Liver (tissue), 9 donors: Measurements from ENCODE around the gene NCOA4. TPM values are rescaled to one million over a fixed set of nuclear protein-coding genes. Genes with fewer than 3 reads are reported as not detected.
A peak's percentile ranks its signal among the peaks of the same experiment; 100 is the strongest.

ENCODE experiments used
- DNase-seq: peaks from one replicate; pipeline ENCODE4 v3.0.0-alpha.2; 2017; ENCODE audit warnings: low spot score
- H3K27ac ChIP-seq, 2 donors: one replicate each; pipeline ENCODE4 v1.7.0; 2013; ENCODE audit warnings: inconsistent platforms in 2 of 2, low read length in 2 of 2, control low read depth in 1 of 2, low read depth in 1 of 2, mild to moderate bottlenecking in 1 of 2
- H3K27me3 ChIP-seq, 4 donors: one replicate each; pipeline versions ENCODE4 v1.6.1 to v1.7.0; 2013; ENCODE audit warnings: low read length in 3 of 4, inconsistent platforms in 1 of 4, mild to moderate bottlenecking in 1 of 4, moderate library complexity in 1 of 4; ENCODE audit not compliant: control insufficient read depth in 4 of 4, insufficient read depth in 4 of 4
- H3K36me3 ChIP-seq, 4 donors: one replicate each; pipeline versions ENCODE4 v1.6.1 to v1.7.0; 2013; ENCODE audit warnings: low read length in 3 of 4, mild to moderate bottlenecking in 3 of 4, low read depth in 1 of 4, moderate library complexity in 1 of 4; ENCODE audit not compliant: control insufficient read depth in 4 of 4, insufficient read depth in 3 of 4
- H3K4me1 ChIP-seq, 4 donors: one replicate each; pipeline versions ENCODE4 v1.6.1 to v1.7.0; 2013; ENCODE audit warnings: low read length in 3 of 4, mild to moderate bottlenecking in 3 of 4, moderate library complexity in 1 of 4; ENCODE audit not compliant: control insufficient read depth in 4 of 4, insufficient read depth in 4 of 4
- H3K4me3 ChIP-seq, 3 donors: one replicate each; pipeline versions ENCODE4 v1.6.1 to v1.7.0; 2013; ENCODE audit warnings: low read length in 3 of 3, control low read depth in 1 of 3, low read depth in 1 of 3, mild to moderate bottlenecking in 1 of 3
- H3K9ac ChIP-seq, 2 donors: one replicate each; pipeline ENCODE4 v1.7.0; 2013; ENCODE audit warnings: low read length in 2 of 2, mild to moderate bottlenecking in 2 of 2, moderate library complexity in 2 of 2, control low read depth in 1 of 2, low read depth in 1 of 2
- H3K9me3 ChIP-seq, 4 donors: one replicate each; pipeline versions ENCODE4 v1.6.1 to v1.7.0; 2013; ENCODE audit warnings: low read length in 3 of 4; ENCODE audit not compliant: control insufficient read depth in 4 of 4
- ATF3 ChIP-seq: IDR thresholded peaks from 2 replicates; pipeline ENCODE4 v1.6.1; 2016; ENCODE audit warnings: antibody characterized with exemption
- EGR1 ChIP-seq, 2 donors: IDR thresholded peaks; 2 replicates each; pipeline ENCODE4 v1.6.1; 2016 to 2018; ENCODE audit warnings: antibody characterized with exemption in 2 of 2, low read depth in 2 of 2
- FOXA2 ChIP-seq: IDR thresholded peaks from 2 replicates; pipeline ENCODE4 v1.6.1; 2016; ENCODE audit warnings: antibody characterized with exemption
- GABPA ChIP-seq, 2 donors: IDR thresholded peaks in 1 of 2; conservative IDR thresholded peaks in 1 of 2; 2 replicates each; pipeline ENCODE4 v1.6.1; 2016; ENCODE audit warnings: antibody characterized with exemption in 2 of 2, mild to moderate bottlenecking in 1 of 2, moderate library complexity in 1 of 2
- HNF4A ChIP-seq, 2 donors: conservative IDR thresholded peaks; 2 replicates each; pipeline ENCODE4 v1.6.1; 2016; ENCODE audit warnings: antibody characterized with exemption in 2 of 2, mild to moderate bottlenecking in 2 of 2
- HNF4G ChIP-seq: IDR thresholded peaks from 2 replicates; pipeline ENCODE4 v1.6.1; 2016; ENCODE audit warnings: antibody characterized with exemption
- JUND ChIP-seq, 2 donors: IDR thresholded peaks; 2 replicates each; pipeline ENCODE4 v1.6.1; 2016; ENCODE audit warnings: antibody characterized with exemption in 2 of 2
- MAX ChIP-seq: IDR thresholded peaks from 2 replicates; pipeline ENCODE4 v1.6.1; 2016; ENCODE audit warnings: antibody characterized with exemption
- NR2F2 ChIP-seq: IDR thresholded peaks from 2 replicates; pipeline ENCODE4 v1.6.1; 2016; ENCODE audit warnings: antibody characterized with exemption
- REST ChIP-seq: IDR thresholded peaks from 2 replicates; pipeline ENCODE4 v1.6.1; 2016; ENCODE audit warnings: antibody characterized with exemption, mild to moderate bottlenecking
- RXRA ChIP-seq, 2 donors: IDR thresholded peaks; 2 replicates each; pipeline ENCODE4 v1.6.1; 2017 to 2018; ENCODE audit warnings: antibody characterized with exemption in 2 of 2, mild to moderate bottlenecking in 1 of 2
- SP1 ChIP-seq: IDR thresholded peaks from 2 replicates; pipeline ENCODE4 v1.6.1; 2018; ENCODE audit warnings: antibody characterized with exemption, mild to moderate bottlenecking
- TAF1 ChIP-seq: conservative IDR thresholded peaks from 2 replicates; pipeline ENCODE4 v1.6.1; 2016; ENCODE audit warnings: antibody characterized with exemption, mild to moderate bottlenecking
- YY1 ChIP-seq: IDR thresholded peaks from 2 replicates; pipeline ENCODE4 v1.6.1; 2016; ENCODE audit warnings: antibody characterized with exemption, mild to moderate bottlenecking
- ZBTB33 ChIP-seq: IDR thresholded peaks from 2 replicates; pipeline ENCODE4 v1.6.1; 2016; ENCODE audit warnings: antibody characterized with exemption
- WGBS: extraction: QIAGEN DNeasy Blood & Tissue Kit; methylation state at CpG from one replicate; pipeline ENCODE4 v1.1.7; 2013; 5-methylcytosine and 5-hydroxymethylcytosine counted together
- polyA plus RNA-seq, 2 donors: library from polyadenylated mRNA; stranded (reverse) in 1 of 2; unstranded in 1 of 2; fragments of 200-250 nt in 1 of 2; fragments of >200 nt in 1 of 2; fragmentation: Nextera tagmentation in 1 of 2; extraction: Ambion mirVana in 1 of 2; gene quantifications; one replicate each; pipeline versions ENCODE4 v1.2.1 to v1.2.3, GENCODE V29; 2013 to 2015
- total RNA-seq, 2 donors: library from RNA; depleted of rRNA; stranded (reverse); fragments of >200 nt; gene quantifications; one replicate each; pipeline ENCODE4 v1.2.3, GENCODE V29; 2014
- TF ChIP-seq, protein P1 (sequence below): fragments of 150-350 bp; IDR thresholded peaks from 2 replicates; pipeline ENCODE4 v1.5.1; 2017; ENCODE audit warnings: improper control_type of control experiment, low read depth, low read length; ENCODE audit not compliant: missing input control
- donor health status: healthy.
- donor health status: healthy.
- donor health status: healthy.
- donor health status: healthy.
- donor health status: healthy.

The NCOA4 gene
- total and polyA plus RNA-seq, 4 donors, result 71.9 to 746 (median 168) TPM

GRCh38 chr10:46014683-46015405, 15.6 kb downstream of the NCOA4 start (continued):
- TF ChIP-seq REST (peak; percentile 50), YY1 (peak; percentile 47), EGR1 (IDR thresholded peaks at IDR 0.05; ENCODE audit: low read depth in 2 of 2) (peak in 1 of 2 donors; percentile 48), HNF4A (conservative IDR thresholded peaks at IDR 0.05) (peak; percentile 72 to 88), GABPA (IDR thresholded peaks at IDR 0.05 in 1 of 2, conservative IDR thresholded peaks at IDR 0.05 in 1 of 2) (no peak)

- peak overlapping the region in 1 of 2 donors; percentile 55 for H3K9ac ChIP-seq
- H3K4me1 ChIP-seq, result peaks cover 13 to 64% (median 50%) of the 10 kb centered on the region in 4 donors
- H3K9me3 ChIP-seq, result no peaks in the 10 kb centered on the region
- 59% methylated on average over 5 of the region's 5 CpGs for WGBS
- no peak for DNase-seq
- H3K27ac ChIP-seq, result peak overlapping the region; percentile 71 to 86
- TF ChIP-seq ATF3 (no peak), GABPA (IDR thresholded peaks at IDR 0.05 in 1 of 2, conservative IDR thresholded peaks at IDR 0.05 in 1 of 2) (no peak), HNF4A (conservative IDR thresholded peaks at IDR 0.05) (no peak), SP1 (no peak), REST (no peak), FOXA2 (no peak), YY1 (no peak), JUND (IDR thresholded peaks at IDR 0.05) (no peak), NR2F2 (no peak), TAF1 (no peak), MAX (no peak), RXRA (IDR thresholded peaks at IDR 0.05) (no peak), HNF4G (no peak), ZBTB33 (no peak)
- TF ChIP-seq, protein P1, sequence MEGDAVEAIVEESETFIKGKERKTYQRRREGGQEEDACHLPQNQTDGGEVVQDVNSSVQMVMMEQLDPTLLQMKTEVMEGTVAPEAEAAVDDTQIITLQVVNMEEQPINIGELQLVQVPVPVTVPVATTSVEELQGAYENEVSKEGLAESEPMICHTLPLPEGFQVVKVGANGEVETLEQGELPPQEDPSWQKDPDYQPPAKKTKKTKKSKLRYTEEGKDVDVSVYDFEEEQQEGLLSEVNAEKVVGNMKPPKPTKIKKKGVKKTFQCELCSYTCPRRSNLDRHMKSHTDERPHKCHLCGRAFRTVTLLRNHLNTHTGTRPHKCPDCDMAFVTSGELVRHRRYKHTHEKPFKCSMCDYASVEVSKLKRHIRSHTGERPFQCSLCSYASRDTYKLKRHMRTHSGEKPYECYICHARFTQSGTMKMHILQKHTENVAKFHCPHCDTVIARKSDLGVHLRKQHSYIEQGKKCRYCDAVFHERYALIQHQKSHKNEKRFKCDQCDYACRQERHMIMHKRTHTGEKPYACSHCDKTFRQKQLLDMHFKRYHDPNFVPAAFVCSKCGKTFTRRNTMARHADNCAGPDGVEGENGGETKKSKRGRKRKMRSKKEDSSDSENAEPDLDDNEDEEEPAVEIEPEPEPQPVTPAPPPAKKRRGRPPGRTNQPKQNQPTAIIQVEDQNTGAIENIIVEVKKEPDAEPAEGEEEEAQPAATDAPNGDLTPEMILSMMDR, result no peak
- H3K27me3 ChIP-seq, result no peaks in the 10 kb centered on the region
- H3K36me3 ChIP-seq, result peaks cover 18 to 44% (median 40%) of the 10 kb centered on the region in 4 donors
- no peak overlapping the region for H3K4me3 ChIP-seq
These were observed 16.2 kb downstream of the NCOA4 start for GRCh38 chr10:46014206-46014605.
